ENCODE measurements around the gene ANGPTL2.

Gene ANGPTL2

DNA sequence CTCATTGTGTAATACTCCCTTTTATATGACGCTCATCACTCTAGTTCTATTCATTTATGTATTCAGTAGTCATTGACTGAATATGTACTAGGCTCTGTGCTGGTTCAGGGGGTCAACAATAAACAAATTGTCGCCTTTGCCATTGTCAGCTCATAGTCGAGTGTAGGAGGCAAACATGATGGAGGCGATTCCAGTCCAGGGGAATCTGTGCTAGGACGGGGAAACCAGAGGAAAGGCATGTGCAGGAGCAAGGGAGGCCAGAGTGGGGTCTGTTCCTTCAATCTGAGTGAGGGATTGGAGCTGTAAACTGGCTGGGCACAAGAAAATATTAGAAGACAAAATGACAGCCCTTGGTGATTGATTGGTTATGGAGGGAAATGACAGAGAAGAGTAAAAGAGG lies 83.9 kb downstream of the ANGPTL2 start:
- no peak for FAIRE-seq
